Stimulated activated naive CD8-positive, alpha-beta T cell treated with anti-CD3 and anti-CD28 coated beads, Interleukin-15, amount 100 ng/mL, for 72 hours (primary cell): ENCODE measurements around the gene PPM1H.
"Not testable (repeated sequence)": the region's sequence is repeated elsewhere in the genome, so short reads cannot be mapped to it uniquely, and the experiment has no call there.

Source experiments
- ATAC-seq: fragments of 150-1000 bp; cut with Tn5 transposase; 2 replicates; pipeline ENCODE4 v1.10.0; 2021; ENCODE audit warnings: mild to moderate bottlenecking, moderate library complexity
- DNase-seq, 2 donors: peaks; one replicate each; pipeline ENCODE4 v3.0.0; 2021 to 2022
- H3K27ac Mint-ChIP-seq, 2 donors: one replicate each; pipeline ENCODE4 v1.8.0; 2022; ENCODE audit warnings: mild to moderate bottlenecking in 2 of 2, mixed read lengths in 2 of 2, moderate library complexity in 2 of 2
- H3K27me3 Mint-ChIP-seq: one replicate; pipeline ENCODE4 v1.8.0; 2022; ENCODE audit warnings: mixed read lengths
- H3K4me1 Mint-ChIP-seq: one replicate; pipeline ENCODE4 v1.8.0; 2022; ENCODE audit warnings: mild to moderate bottlenecking, mixed read lengths
- H3K4me3 Mint-ChIP-seq, 2 donors: one replicate each; pipeline ENCODE4 v1.8.0; 2022; ENCODE audit warnings: mild to moderate bottlenecking in 2 of 2, mixed read lengths in 2 of 2, moderate library complexity in 1 of 2
- H3K9me3 Mint-ChIP-seq, 2 donors: one replicate each; pipeline ENCODE4 v1.8.0; 2022; ENCODE audit warnings: mixed read lengths in 2 of 2

Gene PPM1H

DNA sequence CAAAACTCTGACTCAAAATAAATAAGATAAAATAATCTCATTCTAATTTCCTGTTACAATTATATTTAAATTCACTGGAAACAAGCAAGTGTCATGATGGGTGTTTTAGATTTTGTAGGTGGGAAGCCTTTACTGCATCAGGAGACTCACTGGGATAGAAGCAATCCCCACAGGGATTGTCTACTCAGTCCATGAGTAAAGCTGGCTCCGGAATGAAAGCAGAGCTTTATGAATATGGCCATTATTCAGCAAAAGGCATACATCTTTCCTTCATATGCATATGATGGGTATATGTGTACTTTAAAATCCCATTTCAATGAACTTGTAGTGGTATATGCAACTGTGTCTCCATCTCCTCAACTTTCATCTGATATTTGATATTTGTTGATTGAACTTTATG is 25.4 kb upstream of the PPM1H start:
- no peak for ATAC-seq
- no peak for DNase-seq
- no peak overlapping the region for H3K27ac Mint-ChIP-seq
- H3K27me3 Mint-ChIP-seq: no peaks in the 10 kb centered on the region
- no peak overlapping the region for H3K4me3 Mint-ChIP-seq
- H3K4me1 Mint-ChIP-seq: no peaks in the 10 kb centered on the region
- no peaks in the 10 kb centered on the region for H3K9me3 Mint-ChIP-seq

DNA sequence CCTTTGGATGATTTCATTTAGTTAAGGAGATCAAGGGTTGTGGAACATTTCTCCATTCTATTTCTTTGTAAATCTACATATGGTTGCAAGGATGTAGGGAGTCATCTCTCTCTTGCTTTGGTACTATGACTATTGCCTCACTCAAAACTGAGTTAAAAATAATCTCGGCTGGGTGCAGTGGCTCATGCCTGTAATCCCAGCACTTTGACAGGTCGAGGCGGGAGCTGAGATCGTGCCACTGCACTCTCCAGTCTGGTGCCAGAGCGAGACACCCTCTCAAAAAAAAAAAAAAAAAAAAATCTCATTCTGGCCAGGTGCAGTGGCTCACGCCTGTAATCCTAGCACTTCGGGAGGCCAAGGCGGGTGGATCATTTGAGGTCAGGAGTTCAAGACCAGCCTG is 24.8 kb upstream of the PPM1H start:
- no peak overlapping the region for H3K27ac Mint-ChIP-seq
- DNase-seq (no peak), ATAC-seq (no peak)
- H3K27me3 Mint-ChIP-seq: no peaks in the 10 kb centered on the region
- no peaks in the 10 kb centered on the region for H3K9me3 Mint-ChIP-seq
- no peaks in the 10 kb centered on the region for H3K4me1 Mint-ChIP-seq
- no peak overlapping the region for H3K4me3 Mint-ChIP-seq

DNA sequence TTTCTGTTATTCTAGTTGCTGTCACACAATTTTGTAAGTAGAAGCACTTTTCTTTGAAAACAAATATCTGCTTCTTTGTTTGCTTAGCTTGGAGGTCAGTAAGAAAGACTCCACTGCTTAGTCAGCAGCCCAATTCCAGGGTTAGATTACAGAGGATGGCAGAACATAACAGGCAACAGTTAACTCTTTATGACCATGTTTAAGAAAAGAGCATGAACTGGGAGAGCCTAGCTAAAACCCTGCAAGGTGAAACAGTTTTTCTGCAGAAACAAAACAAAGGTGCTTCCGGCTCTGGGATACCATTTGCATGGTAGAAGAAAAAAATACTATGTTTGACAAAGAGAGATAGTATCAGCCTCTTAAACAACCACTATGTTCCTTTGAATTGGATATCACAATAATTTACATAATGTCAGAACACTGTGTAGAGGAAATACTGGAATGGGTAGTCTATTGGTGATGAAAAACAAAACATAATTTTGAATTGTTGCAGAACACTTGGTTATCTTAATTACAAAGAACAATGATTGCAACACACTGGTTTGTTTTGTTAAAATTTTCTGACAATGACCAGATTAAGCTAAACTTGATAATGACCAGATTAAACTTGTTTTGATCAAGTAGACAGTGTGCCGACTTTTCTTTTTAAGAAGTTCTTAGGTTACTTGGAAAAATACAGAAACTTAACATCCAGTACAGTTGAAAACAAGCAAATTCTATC is 22.4 kb upstream of the PPM1H start:
- no peaks in the 10 kb centered on the region for H3K4me1 Mint-ChIP-seq
- H3K9me3 Mint-ChIP-seq: peaks cover 0 to 6% of the 10 kb centered on the region in 2 donors
- ATAC-seq: no peak
- H3K27me3 Mint-ChIP-seq: peaks cover 4% of the 10 kb centered on the region
- no peak overlapping the region for H3K4me3 Mint-ChIP-seq
- DNase-seq: no peak
- no peak overlapping the region for H3K27ac Mint-ChIP-seq

DNA sequence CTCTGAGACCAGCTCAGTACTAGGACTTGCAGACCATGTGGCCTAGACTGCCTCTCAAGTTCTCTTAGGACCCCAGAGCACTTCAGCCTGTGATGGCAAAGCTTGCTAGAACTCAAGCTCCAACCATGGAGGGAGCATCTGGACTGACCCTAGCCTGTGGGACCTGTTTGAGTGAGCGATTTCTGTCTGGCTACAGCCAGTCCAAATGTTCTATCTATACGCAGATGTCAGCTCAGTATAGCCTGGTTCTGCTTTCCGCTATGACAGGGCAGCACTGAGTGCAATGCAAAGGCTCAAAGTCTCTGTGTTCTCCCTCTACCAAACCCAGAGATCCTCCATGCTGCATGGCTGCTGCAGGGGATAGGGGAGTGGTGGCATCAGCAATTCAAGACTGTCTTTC is 20.7 kb upstream of the PPM1H start:
- Mint-ChIP-seq H3K4me1 (no peaks in the 10 kb centered on the region), H3K4me3 (no peak overlapping the region), H3K27ac (peak overlapping the region in 1 of 2 donors; percentile 54), H3K27me3 (peaks cover 11% of the 10 kb centered on the region), H3K9me3 (peaks cover 0 to 12% of the 10 kb centered on the region in 2 donors)
- no peak for DNase-seq
- ATAC-seq: no peak

DNA sequence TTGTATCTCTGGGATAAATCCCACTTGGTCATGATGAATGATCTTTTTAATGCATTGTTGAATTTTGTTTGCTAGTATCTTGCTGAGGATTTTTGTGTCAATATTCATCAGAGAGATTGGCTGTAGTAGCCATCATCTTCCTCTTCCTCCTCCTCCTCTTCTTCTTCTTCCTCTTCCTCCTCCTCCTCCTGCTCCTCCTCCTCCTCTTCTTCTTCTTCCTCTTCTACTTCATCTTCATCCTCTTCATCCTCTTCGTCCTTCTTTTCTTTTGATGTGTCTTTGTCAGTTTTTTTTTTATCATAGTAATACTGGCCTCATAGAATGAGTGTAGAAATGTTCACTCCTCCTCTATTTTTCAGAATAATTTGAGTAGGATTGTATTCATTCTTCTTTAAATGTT is 15.4 kb upstream of the PPM1H start:
- no peak for DNase-seq
- peaks cover 7 to 12% of the 10 kb centered on the region in 2 donors for H3K9me3 Mint-ChIP-seq
- H3K27ac Mint-ChIP-seq: no peak overlapping the region
- H3K4me3 Mint-ChIP-seq: no peak overlapping the region
- no peak for ATAC-seq
- peaks cover 12% of the 10 kb centered on the region for H3K27me3 Mint-ChIP-seq
- H3K4me1 Mint-ChIP-seq: no peaks in the 10 kb centered on the region

DNA sequence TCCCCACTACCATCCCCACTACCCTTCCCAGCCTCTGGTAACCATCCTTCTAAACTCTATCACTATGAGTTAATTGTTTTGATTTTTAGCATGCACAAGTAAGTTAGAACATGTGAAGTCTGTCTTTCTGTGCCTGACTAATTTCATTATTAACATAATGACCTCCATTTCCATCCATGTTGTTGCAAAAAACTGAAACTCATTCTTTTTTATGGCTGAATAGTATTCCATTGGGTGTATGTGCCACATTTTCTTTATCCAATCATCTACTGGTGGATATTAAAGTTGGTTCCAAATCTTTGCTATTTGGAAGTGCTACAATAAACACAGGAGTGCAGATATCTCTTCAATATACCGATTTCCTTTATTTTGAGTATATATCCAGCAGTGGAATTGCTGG is 13.2 kb upstream of the PPM1H start:
- no peaks in the 10 kb centered on the region for H3K4me1 Mint-ChIP-seq
- no peak overlapping the region for H3K27ac Mint-ChIP-seq
- H3K27me3 Mint-ChIP-seq: peaks cover 19% of the 10 kb centered on the region
- ATAC-seq (no peak), DNase-seq (no peak)
- peaks cover 7 to 12% of the 10 kb centered on the region in 2 donors for H3K9me3 Mint-ChIP-seq
- H3K4me3 Mint-ChIP-seq: no peak overlapping the region

DNA sequence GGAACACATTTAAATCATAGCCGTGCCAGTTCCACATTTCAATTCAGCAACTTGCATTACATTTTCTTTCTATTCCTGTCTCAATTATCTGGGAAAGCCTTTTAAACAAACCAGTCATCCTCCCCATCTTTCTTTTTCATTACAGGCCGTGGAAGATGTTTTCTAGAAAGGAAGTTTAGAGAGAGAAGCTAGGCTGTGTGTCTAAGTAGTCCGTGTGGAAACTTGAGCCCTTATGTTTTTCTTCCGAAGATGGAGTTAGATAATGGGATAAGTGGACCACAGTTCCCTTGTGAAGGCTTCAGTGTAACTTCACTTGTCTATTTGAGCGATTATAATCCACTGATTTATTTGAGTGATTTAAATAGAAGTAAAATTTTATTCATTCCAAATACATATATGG is 12.4 kb upstream of the PPM1H start:
- peaks cover 15% of the 10 kb centered on the region for H3K27me3 Mint-ChIP-seq
- H3K4me3 Mint-ChIP-seq: no peak overlapping the region
- DNase-seq (no peak), ATAC-seq (no peak)
- H3K9me3 Mint-ChIP-seq: peaks cover 6 to 7% of the 10 kb centered on the region in 2 donors
- no peaks in the 10 kb centered on the region for H3K4me1 Mint-ChIP-seq
- H3K27ac Mint-ChIP-seq: no peak overlapping the region

DNA sequence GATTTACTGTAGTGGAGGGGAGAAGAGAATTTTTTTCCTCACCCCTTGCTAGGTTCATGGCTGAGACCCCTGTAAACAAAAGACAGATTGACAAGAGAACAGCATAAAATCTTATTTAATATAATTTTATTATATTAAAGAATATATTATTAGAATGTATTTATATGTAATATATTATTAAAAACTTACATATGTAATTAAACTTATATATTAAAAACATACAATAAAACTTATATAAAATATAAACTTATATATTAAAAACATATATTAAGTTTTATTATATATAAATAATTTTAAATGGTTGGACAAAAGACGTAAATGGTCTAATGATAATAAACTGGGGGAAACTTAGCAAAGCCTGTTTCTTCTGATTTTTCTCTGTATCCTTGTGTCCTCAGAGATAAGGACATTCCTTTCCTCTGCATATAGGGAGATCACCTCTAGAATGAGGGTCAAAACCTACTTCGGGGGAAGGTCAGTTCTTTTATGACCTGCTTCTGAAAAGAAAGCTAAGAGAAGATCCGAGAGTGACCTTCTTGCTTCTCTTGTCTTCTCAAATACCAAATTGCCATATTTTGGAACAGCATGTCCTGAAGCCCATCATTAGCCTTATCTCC is 8.9 kb upstream of the PPM1H start:
- no peak overlapping the region for H3K27ac Mint-ChIP-seq
- no peaks in the 10 kb centered on the region for H3K9me3 Mint-ChIP-seq
- ATAC-seq (no peak), DNase-seq (no peak)
- no peak overlapping the region for H3K4me3 Mint-ChIP-seq
- no peaks in the 10 kb centered on the region for H3K4me1 Mint-ChIP-seq
- peaks cover 9% of the 10 kb centered on the region for H3K27me3 Mint-ChIP-seq

DNA sequence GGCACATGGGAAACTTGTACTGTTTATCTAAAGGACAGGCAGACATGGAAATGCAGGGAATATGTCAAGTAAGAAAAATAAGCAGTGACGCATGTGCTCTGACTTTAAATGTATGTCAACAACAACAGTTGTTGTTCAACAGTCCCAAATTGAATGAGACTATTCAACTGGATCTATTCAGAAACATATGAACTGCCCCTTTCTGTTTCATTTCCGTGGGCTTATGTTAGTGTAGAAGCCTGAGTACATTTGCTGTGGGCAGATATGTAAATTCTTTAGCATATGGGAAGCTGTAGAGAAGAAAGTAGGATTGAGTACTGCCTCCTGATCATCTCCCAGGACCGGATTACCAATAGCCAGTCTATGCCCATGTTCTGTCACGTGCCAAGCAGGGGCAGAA is 7.4 kb upstream of the PPM1H start:
- H3K27ac Mint-ChIP-seq: not testable (repeated sequence)

DNA sequence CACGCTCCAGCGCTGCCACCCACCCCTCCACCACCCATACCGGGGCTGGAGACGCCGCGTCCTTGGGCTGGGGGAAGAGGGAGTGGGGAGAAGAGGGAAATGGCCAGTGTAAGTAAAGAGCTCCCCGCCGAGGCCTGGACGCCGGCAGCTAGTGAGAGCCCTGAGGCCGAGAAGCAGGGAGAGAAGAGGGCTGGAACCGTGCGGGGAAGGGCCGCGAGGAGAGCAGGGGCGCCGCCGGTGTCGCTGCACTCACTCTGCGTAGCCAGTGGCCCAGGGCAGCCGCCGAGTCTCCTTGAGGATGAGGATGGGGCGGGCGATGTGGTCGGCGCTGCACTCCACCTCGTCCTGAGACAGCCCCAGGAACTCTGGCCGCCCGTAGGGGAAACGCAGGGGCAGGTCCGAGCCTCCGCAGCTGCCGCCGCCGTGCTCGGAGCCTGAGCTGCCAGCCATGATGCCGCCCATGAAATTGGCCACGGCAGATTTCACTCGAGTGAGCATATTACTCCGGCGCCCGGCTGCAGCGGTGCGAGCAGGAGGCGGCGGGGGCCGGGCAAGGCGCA is 631 bp downstream of the PPM1H start:
- Mint-ChIP-seq H3K27me3 (peaks cover 62% of the 10 kb centered on the region), H3K9me3 (no peaks in the 10 kb centered on the region), H3K27ac (no peak overlapping the region), H3K4me1 (peaks cover 16% of the 10 kb centered on the region), H3K4me3 (peak overlapping the region; percentile 73 to 90)
- DNase-seq: peak in 1 of 2 donors; percentile 11
- peak; percentile 66 for ATAC-seq

More for the DNA sequence above, 7.4 kb upstream of the PPM1H start:
- H3K4me1 Mint-ChIP-seq, H3K9me3 Mint-ChIP-seq, H3K27me3 Mint-ChIP-seq, ATAC-seq, H3K4me3 Mint-ChIP-seq, DNase-seq: not testable (repeated sequence)

DNA sequence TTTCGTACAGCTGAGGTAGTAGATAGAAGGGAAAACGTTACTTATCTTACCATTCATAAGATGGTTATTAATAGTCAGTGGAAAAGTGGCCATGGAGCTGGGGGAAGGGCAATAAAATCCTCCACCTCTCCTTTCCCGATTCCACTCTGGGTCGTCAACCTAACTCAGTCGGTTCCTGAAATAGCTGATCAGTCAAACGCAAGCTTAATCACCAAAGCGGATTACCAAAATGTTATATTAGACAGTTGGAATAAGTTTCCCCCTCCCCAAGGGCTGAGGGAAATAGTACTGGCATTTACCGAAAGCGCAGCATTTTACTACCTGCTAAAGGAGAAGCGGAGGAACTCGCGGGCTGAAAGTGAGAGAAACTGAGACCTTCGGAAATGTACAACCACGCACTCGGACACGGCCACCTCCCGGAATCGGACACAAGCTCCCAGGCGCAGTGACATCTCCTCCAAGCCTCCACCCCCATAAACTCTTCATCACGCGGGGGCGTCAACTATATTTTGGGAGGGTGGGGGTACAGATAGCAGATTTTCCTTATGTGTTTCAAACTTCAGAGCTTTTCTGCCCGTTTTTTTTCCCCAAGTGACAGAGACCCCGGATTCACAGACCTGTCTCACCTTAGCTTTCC is 1.2 kb downstream of the PPM1H start:
- ATAC-seq (no peak), DNase-seq (no peak)
- Mint-ChIP-seq H3K27ac (peak overlapping the region in 1 of 2 donors; percentile 89), H3K4me3 (peak overlapping the region; percentile 73 to 90), H3K9me3 (no peaks in the 10 kb centered on the region), H3K4me1 (peaks cover 16% of the 10 kb centered on the region), H3K27me3 (peaks cover 64% of the 10 kb centered on the region)

DNA sequence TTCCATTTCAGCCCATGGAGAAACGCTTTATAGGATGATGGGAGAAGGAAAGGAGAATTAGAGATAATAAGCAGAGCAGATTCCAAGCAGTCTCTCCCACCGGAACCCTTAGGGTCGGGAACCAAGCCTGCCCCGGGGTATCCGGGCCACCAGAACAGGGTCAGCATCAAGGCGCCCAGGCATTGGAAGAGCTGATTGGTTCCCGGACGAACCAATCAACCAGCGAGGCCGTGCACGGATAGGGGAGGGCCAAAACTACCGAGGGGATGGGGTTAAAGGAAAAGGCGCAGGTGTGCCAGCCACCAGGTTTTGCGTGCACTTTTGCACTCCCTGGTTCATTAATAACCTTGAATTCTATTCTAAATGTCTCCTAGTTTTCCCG is 1.7 kb downstream of the PPM1H start:
- no peak for DNase-seq
- Mint-ChIP-seq H3K9me3 (no peaks in the 10 kb centered on the region), H3K4me1 (peaks cover 16% of the 10 kb centered on the region), H3K27ac (no peak overlapping the region), H3K27me3 (peaks cover 69% of the 10 kb centered on the region), H3K4me3 (peak overlapping the region; percentile 73 to 90)
- no peak for ATAC-seq

DNA sequence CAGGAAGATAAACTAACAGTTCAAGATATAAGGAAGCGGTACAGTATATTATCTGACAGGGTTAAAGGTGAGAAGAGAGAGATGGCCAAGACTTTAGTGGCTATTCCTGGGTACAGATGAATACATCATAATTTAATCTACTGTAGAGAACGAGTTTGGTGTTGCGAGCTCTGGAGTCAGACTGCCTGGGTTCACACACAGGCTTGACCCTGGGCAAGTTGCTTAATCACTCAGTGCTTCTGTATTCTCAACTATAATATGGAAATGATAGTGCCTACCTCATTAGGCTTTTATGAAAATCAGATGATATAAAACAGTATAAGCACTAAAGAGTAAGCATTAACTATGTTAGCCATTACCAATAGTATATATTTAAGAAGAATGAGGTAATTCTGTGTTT is 3.5 kb downstream of the PPM1H start:
- ATAC-seq (no peak), DNase-seq (no peak)
- Mint-ChIP-seq H3K4me1 (peaks cover 16% of the 10 kb centered on the region), H3K27ac (no peak overlapping the region), H3K4me3 (no peak overlapping the region), H3K9me3 (no peaks in the 10 kb centered on the region), H3K27me3 (peaks cover 70% of the 10 kb centered on the region)

DNA sequence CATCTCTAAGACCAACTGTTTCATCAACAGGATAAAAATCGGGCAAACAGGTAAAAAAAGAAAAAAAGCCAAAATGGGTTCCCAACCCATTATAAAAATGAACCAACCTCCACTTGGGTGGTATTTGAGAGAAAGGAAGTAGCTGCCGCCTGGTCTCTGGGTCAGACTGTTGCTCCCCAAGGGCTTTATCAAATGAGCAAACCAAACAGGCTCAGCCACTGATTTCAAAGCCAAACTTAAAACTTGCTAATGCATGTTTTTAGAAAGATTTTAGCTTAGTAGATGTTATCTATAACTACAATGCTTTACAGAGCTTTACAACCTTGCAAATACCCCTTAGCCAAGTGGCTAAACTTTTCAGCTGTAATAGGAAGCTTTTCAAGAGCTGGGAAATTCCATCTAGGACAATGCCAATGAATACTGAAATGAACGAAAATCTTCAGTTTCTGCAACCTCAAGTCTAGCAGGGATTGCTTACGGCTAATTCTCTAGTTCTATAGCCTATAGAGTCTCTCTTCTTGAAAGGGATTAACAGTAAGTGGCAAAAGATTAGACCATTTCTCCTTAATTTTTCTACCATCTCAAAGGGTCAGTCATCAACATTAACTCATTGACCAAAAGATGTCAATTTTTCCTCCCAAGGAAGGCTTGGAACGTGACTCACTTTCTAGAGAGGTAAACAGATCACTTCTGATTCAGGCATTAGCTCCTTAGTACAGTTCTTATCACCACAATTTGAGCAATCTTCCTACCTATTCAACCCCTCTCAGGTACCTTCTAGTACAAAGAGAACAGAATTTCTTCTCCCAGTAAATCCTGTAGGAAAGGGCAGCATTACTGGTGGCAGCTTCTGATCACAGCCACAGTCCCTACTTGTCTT is 4.2 kb downstream of the PPM1H start:
- Mint-ChIP-seq H3K9me3 (no peaks in the 10 kb centered on the region), H3K4me1 (peaks cover 16% of the 10 kb centered on the region), H3K27ac (no peak overlapping the region), H3K27me3 (peaks cover 69% of the 10 kb centered on the region), H3K4me3 (no peak overlapping the region)
- no peak for ATAC-seq
- DNase-seq: no peak

DNA sequence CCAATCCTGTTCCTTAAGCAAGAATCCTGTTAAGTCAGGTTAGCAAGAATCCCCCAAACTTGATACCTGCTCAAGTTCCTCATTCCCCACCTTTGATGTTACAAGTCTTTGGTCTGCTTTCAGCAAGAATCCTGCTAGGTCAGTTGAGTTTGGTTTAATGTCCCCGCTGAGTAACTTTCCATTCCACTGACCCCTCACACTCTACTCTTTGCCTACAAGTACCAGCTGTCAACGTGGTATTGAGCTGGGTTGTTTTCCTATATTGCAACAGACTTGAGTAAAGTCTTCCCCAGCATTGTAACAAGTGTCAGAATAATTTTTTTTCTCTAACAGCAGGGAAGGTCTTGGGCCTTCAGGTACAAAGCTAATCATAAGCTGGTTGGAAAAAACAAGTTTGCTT is 6.3 kb downstream of the PPM1H start:
- Mint-ChIP-seq H3K9me3 (no peaks in the 10 kb centered on the region), H3K27ac (no peak overlapping the region), H3K27me3 (peaks cover 48% of the 10 kb centered on the region), H3K4me3 (no peak overlapping the region), H3K4me1 (peaks cover 8% of the 10 kb centered on the region)
- DNase-seq (no peak), ATAC-seq (no peak)
